Eye (tissue), 1 donor: ENCODE measurements around the gene BMF.
"Not testable (repeated sequence)": the region's sequence is repeated elsewhere in the genome, so short reads cannot be mapped to it uniquely, and the experiment has no call there.

Experiments used
- DNase-seq: peaks from one replicate; pipeline ENCODE4 v3.0.0-alpha.2; 2015

BMF gene

GRCh38 chr15:40125950-40126349 is 17.3 kb upstream of the BMF start:
- no peak for DNase-seq

DNA sequence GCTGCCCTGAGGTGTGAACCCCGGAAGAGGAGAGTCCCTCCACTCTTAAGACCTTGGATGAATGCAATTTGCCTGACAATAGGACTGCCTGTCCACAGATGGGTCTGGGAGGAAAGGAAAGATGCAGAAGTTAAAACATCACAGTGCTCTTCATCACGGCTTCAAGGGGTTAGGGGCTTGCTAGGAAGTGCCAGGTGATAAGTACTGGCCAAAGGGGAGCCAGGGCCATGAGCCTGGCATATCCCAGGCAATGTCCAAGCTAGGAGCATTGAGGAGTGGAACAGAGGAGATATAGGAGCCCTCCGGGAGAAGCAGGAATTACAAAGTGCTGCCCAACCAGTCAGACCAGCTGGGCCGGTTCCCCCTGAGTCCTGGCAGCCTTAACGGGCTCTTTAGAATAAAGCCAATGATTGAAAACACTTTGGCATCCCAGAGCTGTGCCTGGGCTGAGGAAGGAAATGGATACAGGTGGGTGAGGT is 16.2 kb upstream of the BMF start:
- not testable (repeated sequence) for DNase-seq

GRCh38 chr15:40124333-40124732 is 15.7 kb upstream of the BMF start:
- not testable (repeated sequence) for DNase-seq

GRCh38 chr15:40123863-40124262 is 15.2 kb upstream of the BMF start:
- not testable (repeated sequence) for DNase-seq

DNA sequence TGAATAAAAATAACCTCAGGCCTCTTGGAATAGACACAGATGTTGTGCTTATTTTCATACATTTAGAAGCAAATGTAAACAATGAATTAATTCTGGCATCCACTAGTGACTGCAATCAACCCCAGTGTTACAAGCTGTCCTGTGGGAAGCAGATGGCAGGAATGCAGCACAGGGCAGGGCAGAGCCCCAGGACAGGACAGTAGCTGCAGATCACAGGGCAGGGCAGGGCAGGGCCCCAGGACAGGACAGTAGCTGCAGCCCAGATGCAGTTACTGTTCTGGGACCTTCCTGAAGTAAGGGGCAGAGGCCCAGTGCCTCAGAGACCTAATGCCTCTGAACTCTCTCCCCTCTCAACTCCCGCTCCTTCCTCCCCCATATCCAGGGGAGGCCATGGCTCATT is 14.3 kb upstream of the BMF start:
- not testable (repeated sequence) for DNase-seq

DNA sequence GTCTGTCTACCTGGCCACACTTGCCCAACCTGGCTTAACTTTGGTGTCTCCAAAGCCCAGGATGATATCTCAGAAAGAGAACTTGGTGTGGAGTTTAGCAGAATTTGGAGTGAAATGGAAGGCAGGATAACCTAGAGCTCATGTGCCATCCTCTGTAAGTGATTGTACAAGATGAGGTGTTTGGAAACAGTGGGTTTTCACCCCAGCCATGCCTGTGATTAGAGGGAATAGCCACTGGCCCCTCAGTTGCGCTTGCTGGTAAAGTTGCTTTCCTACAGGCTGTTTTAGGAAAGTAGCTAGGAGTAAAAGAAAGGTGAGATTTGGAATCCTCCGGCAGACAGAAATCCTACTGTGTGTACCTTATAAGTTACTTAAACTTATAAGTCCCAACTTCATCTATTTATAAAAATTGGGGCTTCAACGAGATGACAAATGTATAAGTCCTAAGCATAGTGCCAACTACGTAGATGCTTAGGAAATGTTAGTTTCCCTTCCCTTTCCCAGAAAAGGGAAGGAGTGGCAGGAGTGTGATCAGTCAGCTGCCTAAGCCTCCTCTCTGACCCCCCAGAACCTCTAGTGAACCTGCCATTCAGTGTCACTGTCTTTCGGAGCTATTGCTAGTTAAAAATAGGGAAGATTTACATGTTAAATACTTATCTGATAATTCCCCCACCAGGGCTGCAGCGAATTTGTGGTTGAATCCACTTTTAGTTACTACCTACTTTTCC is 13.4 kb upstream of the BMF start:
- no peak for DNase-seq

GRCh38 chr15:40118473-40118872 is 9.8 kb upstream of the BMF start:
- DNase-seq: no peak

- DNase-seq: no peak
These were observed 7.0 kb upstream of the BMF start for GRCh38 chr15:40115670-40116093.

GRCh38 chr15:40115106-40115505 is 6.4 kb upstream of the BMF start:
- not testable (repeated sequence) for DNase-seq

GRCh38 chr15:40114218-40114617 is 5.5 kb upstream of the BMF start:
- no peak for DNase-seq

- no peak for DNase-seq
These were observed 4.1 kb upstream of the BMF start for GRCh38 chr15:40112789-40113188.

GRCh38 chr15:40111888-40112287 is 3.2 kb upstream of the BMF start:
- no peak for DNase-seq

GRCh38 chr15:40110866-40111550 is 2.3 kb upstream of the BMF start:
- no peak for DNase-seq

DNA sequence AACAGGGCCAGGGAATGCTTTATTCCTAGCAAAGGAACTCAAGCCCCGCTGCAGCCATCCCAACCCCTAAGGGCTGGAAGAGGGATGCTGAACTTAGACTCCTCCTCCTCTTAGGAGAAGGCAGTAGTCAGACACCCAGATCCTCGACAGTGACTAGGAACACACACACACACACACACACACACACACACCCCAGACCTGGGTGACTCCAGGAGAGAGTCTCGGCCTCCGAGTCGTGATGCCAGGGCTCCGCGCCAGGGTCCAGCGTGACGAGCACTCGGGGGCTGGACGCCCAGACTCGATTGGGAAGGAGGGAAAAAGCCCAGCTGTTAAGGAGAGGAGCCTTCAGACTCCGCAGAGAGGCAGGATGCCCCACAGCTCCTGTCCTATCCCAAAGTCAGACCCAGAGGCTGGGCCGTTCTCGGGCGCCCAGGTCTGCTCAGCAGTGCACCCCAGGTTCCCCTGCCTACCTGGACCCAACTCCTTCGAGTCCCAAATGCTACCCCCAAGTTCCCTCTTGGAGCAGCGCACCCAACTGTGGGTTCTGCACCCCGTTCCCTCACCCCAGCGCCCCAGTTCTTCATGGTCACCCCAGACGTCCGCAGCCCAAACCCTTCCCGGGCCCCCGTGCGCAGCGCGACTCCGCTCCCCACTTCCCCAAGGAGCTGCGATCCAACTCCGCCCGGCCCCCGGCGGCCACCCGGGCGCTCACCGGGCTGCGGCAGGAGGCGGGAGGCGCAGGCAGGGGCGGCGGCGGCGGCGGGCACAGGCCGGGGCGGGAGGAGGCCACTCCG is 421 bp downstream of the BMF start:
- peak; percentile 73 for DNase-seq

- DNase-seq: peak; percentile 44
These were observed 2.2 kb downstream of the BMF start for GRCh38 chr15:40106203-40107161.

- no peak for DNase-seq
These were observed 3.0 kb downstream of the BMF start for GRCh38 chr15:40105517-40106202.

DNA sequence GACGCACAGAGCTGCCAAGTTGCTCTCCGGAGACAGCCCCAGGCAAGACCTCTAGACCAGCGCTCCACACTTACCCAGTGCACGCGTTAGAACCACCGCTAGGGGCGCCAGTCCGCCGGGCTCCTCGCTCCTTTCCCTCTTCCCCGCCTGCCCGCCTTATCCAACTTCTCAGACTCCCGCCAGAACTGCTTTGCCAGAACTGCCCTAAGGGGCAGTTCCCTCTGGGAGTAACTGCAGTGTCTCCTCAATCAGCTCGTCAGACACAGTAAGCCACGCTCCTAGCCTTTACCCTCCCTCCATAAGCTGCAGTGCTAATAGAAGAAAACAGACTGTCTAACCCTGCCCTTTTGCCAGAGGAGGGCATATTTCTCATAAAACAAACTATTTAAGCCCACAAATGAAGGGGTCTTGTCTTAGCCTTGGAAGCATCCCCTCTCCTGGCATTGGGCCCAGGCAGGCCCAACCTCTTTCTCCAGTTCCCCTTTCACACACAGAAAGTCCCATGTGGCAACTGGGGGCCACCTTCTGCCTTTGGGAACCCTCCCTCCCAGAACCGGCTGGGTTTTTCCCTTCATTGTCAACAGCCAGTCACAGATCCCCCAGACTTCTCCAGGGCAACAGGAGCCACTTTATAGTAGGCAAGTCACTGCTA is 3.7 kb downstream of the BMF start:
- peak; percentile 96 for DNase-seq

- DNase-seq: no peak
These were observed 4.3 kb downstream of the BMF start for GRCh38 chr15:40104296-40104864.

DNA sequence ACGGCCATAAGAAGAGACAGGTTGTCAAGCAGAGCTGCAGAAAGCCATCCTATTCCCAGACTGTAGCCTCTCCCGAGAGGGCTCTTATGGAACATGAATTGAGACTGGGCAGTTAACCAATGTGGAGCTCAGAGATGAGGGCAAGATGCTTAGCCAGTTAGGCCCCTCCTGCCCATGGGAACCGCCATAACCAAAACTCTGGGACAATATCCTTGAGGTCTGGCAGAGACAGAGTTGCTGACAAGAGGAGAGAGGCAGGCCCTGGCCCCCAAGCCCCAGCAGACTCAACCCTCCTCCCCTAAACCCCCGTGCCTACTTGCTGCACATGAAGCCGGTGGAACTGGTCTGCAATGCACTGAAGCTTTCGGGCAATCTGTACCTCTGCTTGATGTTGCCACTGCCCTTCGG is 4.8 kb downstream of the BMF start:
- no peak for DNase-seq
